GM23338 (cell line): ENCODE results near the gene KCNAB1. TPM values are rescaled to one million over a fixed set of nuclear protein-coding genes. Genes with fewer than 3 reads are reported as not detected.

Source experiments
- ATAC-seq: fragments of 200-7000 bp; cut with Tn5 transposase; 3 replicates; pipeline ENCODE4 v1.9.1; 2020
- DNase-seq: peaks from one replicate; pipeline ENCODE4 v3.0.0-alpha.2; 2015; ENCODE audit warnings: low spot score
- H2AFZ ChIP-seq: fragments of 200-600 bp; sonication (generic); 2 replicates; pipeline ENCODE4 v1.8.0; 2016; ENCODE audit warnings: antibody characterized with exemption, mild to moderate bottlenecking, moderate library complexity
- H3F3A ChIP-seq: fragments of 200-600 bp; sonication (generic); replicated peaks from 2 replicates; pipeline ENCODE4 v1.8.0; 2017; ENCODE audit warnings: antibody characterized with exemption, mixed run types, low read depth
- H3K27ac ChIP-seq: fragments of 200-600 bp; sonication (generic); 2 replicates; pipeline ENCODE4 v1.6.1; 2016; ENCODE audit warnings: low read depth
- H3K27me3 ChIP-seq: fragments of 200-600 bp; sonication (generic); 2 replicates; pipeline ENCODE4 v1.8.0; 2016; ENCODE audit warnings: mild to moderate bottlenecking, mixed run types, moderate library complexity; ENCODE audit not compliant: insufficient read depth
- H3K36me3 ChIP-seq: fragments of 200-600 bp; sonication (generic); 2 replicates; pipeline ENCODE4 v1.8.0; 2016; ENCODE audit warnings: mild to moderate bottlenecking; ENCODE audit not compliant: insufficient read depth
- H3K4me1 ChIP-seq: fragments of 200-600 bp; sonication (generic); 2 replicates; pipeline ENCODE4 v1.8.0; 2016; ENCODE audit warnings: mild to moderate bottlenecking, moderate library complexity; ENCODE audit not compliant: insufficient read depth
- H3K4me2 ChIP-seq: fragments of 200-600 bp; sonication (generic); 2 replicates; pipeline ENCODE4 v1.7.1; 2017; ENCODE audit warnings: mixed run types
- H3K4me3 ChIP-seq: fragments of 200-600 bp; sonication (generic); 2 replicates; pipeline ENCODE4 v1.6.1; 2016; ENCODE audit warnings: mixed run types
- H3K79me2 ChIP-seq: fragments of 200-600 bp; sonication (generic); replicated peaks from 2 replicates; pipeline ENCODE4 v1.8.0; 2017; ENCODE audit warnings: mild to moderate bottlenecking; ENCODE audit not compliant: insufficient read depth
- H3K9me2 ChIP-seq: fragments of 200-600 bp; sonication (generic); 2 replicates; pipeline ENCODE4 v1.8.0; 2017; ENCODE audit not compliant: insufficient read depth
- H4K20me1 ChIP-seq: fragments of 200-600 bp; sonication (generic); replicated peaks from 2 replicates; pipeline ENCODE4 v1.8.0; 2017; ENCODE audit warnings: mild to moderate bottlenecking; ENCODE audit not compliant: insufficient read depth
- H3K27ac Mint-ChIP-seq: 2 replicates; pipeline ENCODE4 v1.8.0; 2020; ENCODE audit warnings: inconsistent platforms, mild to moderate bottlenecking, moderate library complexity, mixed read lengths
- H3K27me3 Mint-ChIP-seq: 3 replicates; pipeline ENCODE4 v1.8.0; 2022; ENCODE audit warnings: low read depth, mild to moderate bottlenecking, moderate library complexity, mixed read lengths, inconsistent platforms; ENCODE audit not compliant: insufficient read depth, poor library complexity
- H3K36me3 Mint-ChIP-seq: 3 replicates; pipeline ENCODE4 v1.8.0; 2021; ENCODE audit warnings: low read depth, mild to moderate bottlenecking, inconsistent platforms, moderate library complexity, mixed read lengths
- H3K4me1 Mint-ChIP-seq: 3 replicates; pipeline ENCODE4 v1.8.0; 2020; ENCODE audit warnings: mild to moderate bottlenecking, inconsistent platforms, mixed read lengths
- H3K4me3 Mint-ChIP-seq: 3 replicates; pipeline ENCODE4 v1.8.0; 2021; ENCODE audit warnings: moderate library complexity, mild to moderate bottlenecking, inconsistent platforms, mixed read lengths
- H3K9me3 Mint-ChIP-seq: 3 replicates; pipeline ENCODE4 v1.8.0; 2020; ENCODE audit warnings: moderate library complexity, mild to moderate bottlenecking, inconsistent platforms, mixed read lengths
- CREB1 ChIP-seq: fragments of 250-450 bp; sonication (Bioruptor Pico); IDR thresholded peaks from 2 replicates; pipeline ENCODE4 v1.5.0; 2020; ENCODE audit warnings: low read depth, mild to moderate bottlenecking, moderate library complexity
- ETS1 ChIP-seq: IDR thresholded peaks from 2 replicates; pipeline ENCODE4 v1.6.1; 2016; ENCODE audit warnings: antibody characterized with exemption
- EZH2 ChIP-seq: fragments of 200-600 bp; sonication (generic); IDR thresholded peaks from one replicate; pipeline ENCODE4 v1.8.0; 2017; ENCODE audit warnings: antibody characterized with exemption, mild to moderate bottlenecking, low read depth; ENCODE audit not compliant: unreplicated experiment
- EZH2phosphoT487 ChIP-seq: fragments of 200-600 bp; sonication (generic); IDR thresholded peaks from one replicate; pipeline ENCODE4 v1.8.1; 2018; ENCODE audit warnings: antibody characterized with exemption; ENCODE audit not compliant: unreplicated experiment
- JUNB ChIP-seq: IDR thresholded peaks from one replicate; pipeline ENCODE4 v1.6.1; 2016; ENCODE audit warnings: antibody characterized with exemption; ENCODE audit not compliant: unreplicated experiment
- POLR2AphosphoS5 ChIP-seq: IDR thresholded peaks from 2 replicates; pipeline ENCODE4 v1.6.1; 2016; ENCODE audit warnings: antibody characterized with exemption, low read depth
- REST ChIP-seq: IDR thresholded peaks from one replicate; pipeline ENCODE4 v1.6.1; 2018; ENCODE audit warnings: antibody characterized with exemption; ENCODE audit not compliant: unreplicated experiment
- ZNF114 ChIP-seq: fragments of 250-450 bp; sonication (Bioruptor Pico); IDR thresholded peaks from 2 replicates; pipeline ENCODE4 v1.5.0; 2020; ENCODE audit warnings: mild to moderate bottlenecking, moderate library complexity
- ZNF331 ChIP-seq: fragments of 250-450 bp; sonication (Bioruptor Pico); IDR thresholded peaks from 2 replicates; pipeline ENCODE4 v1.5.0; 2020; ENCODE audit warnings: low read depth, mild to moderate bottlenecking, moderate library complexity
- ZNF462 ChIP-seq: fragments of 250-450 bp; sonication (Bioruptor Pico); IDR thresholded peaks from 2 replicates; pipeline ENCODE4 v1.5.0; 2020; ENCODE audit warnings: mild to moderate bottlenecking, moderate library complexity
- polyA plus RNA-seq: library from polyadenylated mRNA; unstranded; fragments of >200 nt; fragmentation: Nextera tagmentation; extraction: Ambion mirVana; gene quantifications from 2 replicates; pipeline ENCODE4 v1.2.1, GENCODE V29; 2016
- total RNA-seq: library from RNA; depleted of rRNA; stranded (reverse); fragments of >200 nt; shearing (Covaris generic); gene quantifications from 2 replicates; pipeline ENCODE4 v1.2.3, GENCODE V29; 2014

KCNAB1 gene
- total and polyA plus RNA-seq, 2 experiments from 2014 or later = 0.69 to 2.6 TPM

GRCh38 chr3:156359368-156359767, 239.0 kb downstream of the KCNAB1 start:
- DNase-seq (no peak), ATAC-seq (no peak)
- TF ChIP-seq CREB1 (CRISPR knock-in tag) (no peak), ZNF114 (CRISPR knock-in tag) (no peak), ZNF331 (CRISPR knock-in tag) (no peak), EZH2 (no peak), POLR2AphosphoS5 (no peak), REST (no peak), JUNB (no peak), EZH2phosphoT487 (no peak)
- H3K36me3 Mint-ChIP-seq = no peaks in the 10 kb centered on the region
- H3K27ac ChIP-seq = no peak overlapping the region
- H3K9me2 ChIP-seq = 0 out of 2 replicates have a peak, but pooled peaks cover 6% of the 10 kb centered on the region
- no peaks in the 10 kb centered on the region for H3K9me3 Mint-ChIP-seq
- peak overlapping the region; percentile 30; the same call in 1 of the 2 replicates for H2AFZ ChIP-seq
- H3F3A ChIP-seq = no peaks in the 10 kb centered on the region
- peaks cover 2% of the 10 kb centered on the region for H3K27me3 Mint-ChIP-seq
- H3K4me2 ChIP-seq = no peak overlapping the region
- H3K27me3 ChIP-seq = no peaks in the 10 kb centered on the region
- peaks cover 19% of the 10 kb centered on the region for H3K4me1 ChIP-seq
- peaks cover 24% of the 10 kb centered on the region for H3K4me1 Mint-ChIP-seq
- no peaks in the 10 kb centered on the region for H3K36me3 ChIP-seq
- no peak overlapping the region for H3K4me3 ChIP-seq
- no peaks in the 10 kb centered on the region for H3K79me2 ChIP-seq
- H4K20me1 ChIP-seq = no peaks in the 10 kb centered on the region
- H3K27ac Mint-ChIP-seq = no peak overlapping the region
- no peak overlapping the region for H3K4me3 Mint-ChIP-seq

DNA sequence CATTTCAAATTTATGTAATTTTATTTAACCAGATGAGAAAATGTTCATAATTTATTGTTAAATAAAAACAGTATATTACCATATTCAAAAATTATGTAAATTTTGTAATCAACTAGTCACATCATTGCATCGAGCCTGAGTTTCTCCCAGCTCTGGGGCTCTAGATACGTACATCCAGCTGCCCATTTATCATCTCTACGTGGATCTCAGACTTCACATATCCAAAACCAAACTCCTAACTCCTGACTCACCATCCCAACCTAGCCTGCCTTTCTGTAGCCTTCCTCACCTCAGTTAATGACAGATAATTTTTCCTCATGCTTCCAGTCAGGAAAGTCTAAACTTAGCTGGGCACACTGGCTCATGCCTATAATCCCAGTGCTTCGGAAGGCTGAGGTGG, 239.7 kb downstream of the KCNAB1 start:
- Mint-ChIP-seq H3K4me1 (peaks cover 17% of the 10 kb centered on the region), H3K4me3 (no peak overlapping the region), H3K27me3 (peaks cover 2% of the 10 kb centered on the region), H3K27ac (no peak overlapping the region), H3K9me3 (no peaks in the 10 kb centered on the region), H3K36me3 (no peaks in the 10 kb centered on the region)
- Histone ChIP-seq H3K9me2 (0 out of 2 replicates have a peak, but pooled peaks cover 6% of the 10 kb centered on the region), H2AFZ (no peak overlapping the region), H3K4me1 (peaks cover 24% of the 10 kb centered on the region), H3K36me3 (no peaks in the 10 kb centered on the region), H3K27ac (no peak overlapping the region), H3K4me2 (no peak overlapping the region), H3K27me3 (no peaks in the 10 kb centered on the region), H3K79me2 (no peaks in the 10 kb centered on the region), H3K4me3 (no peak overlapping the region), H3F3A (no peaks in the 10 kb centered on the region), H4K20me1 (no peaks in the 10 kb centered on the region)
- DNase-seq = no peak
- ATAC-seq = no peak
- TF ChIP-seq JUNB = no peak
- no peak for TF ChIP-seq ZNF331 (CRISPR knock-in tag)
- no peak for TF ChIP-seq EZH2phosphoT487
- no peak for TF ChIP-seq ETS1
- no peak for TF ChIP-seq EZH2
- TF ChIP-seq POLR2AphosphoS5 = no peak
- no peak for TF ChIP-seq ZNF462 (CRISPR knock-in tag)
- no peak for TF ChIP-seq CREB1 (CRISPR knock-in tag)
